HG03457 (cell line): ENCODE measurements around the gene SLC10A4.
"Not testable (repeated sequence)": the region's sequence is repeated elsewhere in the genome, so short reads cannot be mapped to it uniquely, and the experiment has no call there.

ENCODE experiments used
- ATAC-seq: cut with Tn5 transposase; IDR thresholded peaks from one replicate; pipeline ENCODE4 v1.9.1; 2021; ENCODE audit warnings: moderate number of reproducible peaks; ENCODE audit not compliant: unreplicated experiment

The SLC10A4 gene

GRCh38 chr4:48483006-48483776 lies at the start of gene SLC10A4:
TSS of gene SLC10A4 (plus strand) at chr4:48483343. CDS start at chr4:48483562, 219 bp downstream.
- ATAC-seq, result no peak

- no peak for ATAC-seq
Observed at GRCh38 chr4:48436318-48436717, 46.8 kb upstream of the SLC10A4 start.

GRCh38 chr4:48439988-48440387 lies 43.2 kb upstream of the SLC10A4 start:
- no peak for ATAC-seq

- not testable (repeated sequence) for ATAC-seq
Observed at GRCh38 chr4:48440914-48441313, 42.2 kb upstream of the SLC10A4 start.

- no peak for ATAC-seq
Observed at GRCh38 chr4:48445704-48446103, 37.4 kb upstream of the SLC10A4 start.

- no peak for ATAC-seq
Observed at GRCh38 chr4:48446642-48447041, 36.5 kb upstream of the SLC10A4 start.

- no peak for ATAC-seq
Observed at GRCh38 chr4:48449151-48449550, 34.0 kb upstream of the SLC10A4 start.

GRCh38 chr4:48450740-48451139 lies 32.4 kb upstream of the SLC10A4 start:
- no peak for ATAC-seq

- not testable (repeated sequence) for ATAC-seq
Observed at GRCh38 chr4:48451656-48452055, 31.5 kb upstream of the SLC10A4 start.

GRCh38 chr4:48454591-48454990 lies 28.6 kb upstream of the SLC10A4 start:
- no peak for ATAC-seq

- ATAC-seq, result no peak
Observed at GRCh38 chr4:48461000-48461399, 22.1 kb upstream of the SLC10A4 start.

GRCh38 chr4:48462363-48462762 lies 20.8 kb upstream of the SLC10A4 start:
- ATAC-seq, result no peak

GRCh38 chr4:48467442-48467841 lies 15.7 kb upstream of the SLC10A4 start:
- no peak for ATAC-seq

- ATAC-seq, result no peak
Observed at GRCh38 chr4:48467891-48468290, 15.3 kb upstream of the SLC10A4 start.

- ATAC-seq, result no peak
Observed at GRCh38 chr4:48470137-48470536, 13.0 kb upstream of the SLC10A4 start.

- ATAC-seq, result no peak
Observed at GRCh38 chr4:48470570-48470969, 12.6 kb upstream of the SLC10A4 start.

- ATAC-seq, result no peak
Observed at GRCh38 chr4:48472794-48473193, 10.3 kb upstream of the SLC10A4 start.

GRCh38 chr4:48475770-48476169 lies 7.4 kb upstream of the SLC10A4 start:
- ATAC-seq, result no peak

- no peak for ATAC-seq
Observed at GRCh38 chr4:48478273-48478672, 4.9 kb upstream of the SLC10A4 start.

GRCh38 chr4:48481581-48481980 lies 1.6 kb upstream of the SLC10A4 start:
- ATAC-seq, result no peak

GRCh38 chr4:48483777-48484493 lies 792 bp downstream of the SLC10A4 start:
- ATAC-seq, result no peak

GRCh38 chr4:48484494-48485168 lies 1.5 kb downstream of the SLC10A4 start:
- no peak for ATAC-seq
